Activated T-helper 17 cell treated with anti-CD3 and anti-CD28 coated beads, Interleukin-2, amount 50 U/mL, for 72 hours (primary cell): ENCODE data around the gene ZNF506. TPM values are rescaled to one million over a fixed set of nuclear protein-coding genes. Genes with fewer than 3 reads are reported as not detected.
"Not testable (repeated sequence)": the region's sequence is repeated elsewhere in the genome, so short reads cannot be mapped to it uniquely, and the experiment has no call there.

Experiments
- ATAC-seq: fragments of 150-1000 bp; cut with Tn5 transposase; replicated peaks from 2 replicates; pipeline ENCODE4 v1.10.0; 2021; ENCODE audit warnings: mild to moderate bottlenecking, moderate library complexity
- H3K27ac Mint-ChIP-seq: one replicate; pipeline ENCODE4 v1.8.0; 2022; ENCODE audit warnings: mixed read lengths
- H3K27me3 Mint-ChIP-seq: one replicate; pipeline ENCODE4 v1.8.0; 2022; ENCODE audit warnings: mixed read lengths
- H3K36me3 Mint-ChIP-seq: one replicate; pipeline ENCODE4 v1.8.0; 2022; ENCODE audit warnings: low read depth, mild to moderate bottlenecking, mixed read lengths
- H3K4me1 Mint-ChIP-seq: one replicate; pipeline ENCODE4 v1.8.0; 2022; ENCODE audit warnings: mixed read lengths
- H3K4me3 Mint-ChIP-seq: one replicate; pipeline ENCODE4 v1.8.0; 2022; ENCODE audit warnings: mild to moderate bottlenecking, mixed read lengths
- H3K9me3 Mint-ChIP-seq: one replicate; pipeline ENCODE4 v1.8.0; 2022; ENCODE audit warnings: mixed read lengths
- total RNA-seq, 2 donors: library from RNA; stranded (reverse); gene quantifications; one replicate each; pipeline ENCODE4 v1.2.3, GENCODE V29; 2022

Gene ZNF506
- total RNA-seq, 2 donors from 2014 or later, result 16.1 to 58.1 TPM

DNA sequence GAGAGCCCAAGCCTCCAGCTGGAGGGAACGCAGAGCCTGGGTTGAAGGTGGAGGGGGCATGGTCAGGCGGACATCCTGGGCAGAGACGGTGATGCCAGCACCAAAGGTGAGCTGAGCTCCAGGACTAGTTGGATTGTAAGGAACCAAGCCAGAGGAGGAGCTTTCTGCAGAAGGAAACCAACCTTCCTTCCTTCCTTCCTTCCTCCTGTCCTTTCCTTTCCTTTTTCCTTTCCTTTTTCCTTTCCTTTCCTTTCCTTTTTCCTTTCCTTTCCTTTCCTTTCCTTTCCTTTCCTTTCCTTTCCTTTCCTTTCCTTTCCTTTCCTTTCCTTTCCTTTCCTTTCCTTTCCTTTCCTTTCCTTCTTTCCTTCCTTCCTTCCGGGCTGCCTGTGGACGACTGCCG, 77.6 kb downstream of the ZNF506 start:
- not testable (repeated sequence) for H3K27ac Mint-ChIP-seq

GRCh38 chr19:19743176-19743575, 78.4 kb downstream of the ZNF506 start:
- no peak for ATAC-seq
- no peaks in the 10 kb centered on the region for H3K9me3 Mint-ChIP-seq
- H3K36me3 Mint-ChIP-seq, result no peaks in the 10 kb centered on the region

More for the DNA sequence above, 77.6 kb downstream of the ZNF506 start:
- ATAC-seq, H3K36me3 Mint-ChIP-seq, H3K4me3 Mint-ChIP-seq, H3K4me1 Mint-ChIP-seq, H3K27me3 Mint-ChIP-seq, H3K9me3 Mint-ChIP-seq: not testable (repeated sequence)

DNA sequence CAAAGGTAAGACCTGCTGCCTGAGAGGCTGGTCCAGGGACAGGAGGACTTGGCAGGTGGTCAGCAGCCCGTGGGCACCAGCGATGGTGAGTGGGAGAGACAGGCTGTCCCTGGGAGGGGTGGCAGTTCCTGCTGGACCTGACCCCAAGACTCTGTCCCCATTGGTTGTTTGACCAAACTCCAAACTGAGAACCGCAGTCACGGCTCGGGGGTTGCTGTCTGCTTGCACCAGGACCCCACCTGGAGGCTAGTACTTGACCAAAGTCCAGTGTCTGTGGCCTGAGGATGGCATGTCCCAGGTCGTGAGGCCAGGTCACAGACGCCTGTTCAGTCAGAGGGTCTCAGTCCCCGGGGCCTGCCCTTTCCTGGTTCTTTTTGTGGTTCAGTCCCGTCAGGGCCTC, 78.8 kb downstream of the ZNF506 start:
- Mint-ChIP-seq H3K27me3 (no peaks in the 10 kb centered on the region), H3K9me3 (no peaks in the 10 kb centered on the region), H3K36me3 (no peaks in the 10 kb centered on the region), H3K4me1 (no peaks in the 10 kb centered on the region), H3K27ac (no peak overlapping the region), H3K4me3 (no peak overlapping the region)
- no peak for ATAC-seq

More at GRCh38 chr19:19743176-19743575, 78.4 kb downstream of the ZNF506 start:
- Mint-ChIP-seq H3K27ac (no peak overlapping the region), H3K4me1 (no peaks in the 10 kb centered on the region), H3K4me3 (no peak overlapping the region), H3K27me3 (no peaks in the 10 kb centered on the region)

Other genes with a start within 250 kb of the ZNF506 start
- 100 to 1,000 TPM in 1 of 2 donors, 10 to 100 TPM in 1; 63.9 to 101 TPM for gene PBX4, start 203.1 kb downstream of the ZNF506 start, total RNA-seq
- 10 to 100 TPM; 46.3 to 85.6 TPM for gene LPAR2, start 193.5 kb downstream of the ZNF506 start, total RNA-seq
- gene GMIP, start 178.1 kb downstream of the ZNF506 start, total RNA-seq, result 100 to 1,000 TPM in 1 of 2 donors, 10 to 100 TPM in 1; 79.9 to 100 TPM
- 10 to 100 TPM; 47.8 to 79.6 TPM for gene ATP13A1, start 158.1 kb downstream of the ZNF506 start, total RNA-seq
- gene ZNF101, start 152.9 kb downstream of the ZNF506 start, total RNA-seq, result 10 to 100 TPM; 57.0 to 70.7 TPM
- gene ZNF14, start 88.6 kb downstream of the ZNF506 start, total RNA-seq, result 10 to 100 TPM in 1 of 2 donors, 1 to 10 TPM in 1; 4.7 to 10.9 TPM
- 10 to 100 TPM; 15.7 to 17.9 TPM for gene ZNF253, start 44.1 kb upstream of the ZNF506 start, total RNA-seq
- 10 to 100 TPM; 12.0 to 15.6 TPM for gene ZNF93, start 79.2 kb upstream of the ZNF506 start, total RNA-seq
- 1 to 10 TPM; 7.7 to 8.4 TPM for gene ZNF682, start 217.8 kb upstream of the ZNF506 start, total RNA-seq